ENCODE results near the gene EPHA2. TPM values are rescaled to one million over a fixed set of nuclear protein-coding genes. Genes with fewer than 3 reads are reported as not detected.

The EPHA2 gene
- total RNA-seq, 1 experiment from 2014 or later = 91.6 TPM

GRCh38 chr1:16166117-16166516 lies 10.2 kb upstream of the EPHA2 start:
- no peaks in the 10 kb centered on the region for H3K36me3 ChIP-seq (ENCODE audit: insufficient read depth, low read length, poor library complexity, severe bottlenecking)
- no peaks in the 10 kb centered on the region for H3K27me3 ChIP-seq (replicated peaks; ENCODE audit: insufficient read depth, low read depth, low read length, poor library complexity)
- H3K4me1 ChIP-seq (ENCODE audit: insufficient read depth, low read length, poor library complexity, severe bottlenecking) = peaks cover 28% of the 10 kb centered on the region
- no TSS peak for BruUV-seq (replicated peaks)
- ChIA-PET POLR2A (ENCODE audit: low non-redundant PET) (no interaction called here), CTCF (no interaction called here)
- TF ChIP-seq CTCF (conservative IDR thresholded peaks at IDR 0.05; ENCODE audit: low read depth, low read length) (no peak), EZH2 (IDR thresholded peaks at IDR 0.05; ENCODE audit: borderline replicate concordance, low read depth, low read length, poor library complexity, severe bottlenecking) (no peak)
- no peak overlapping the region for H3K27ac ChIP-seq (ENCODE audit: low read depth, low read length, poor library complexity, severe bottlenecking)
- no peak for DNase-seq (ENCODE audit: low spot score)
- H3K9me3 ChIP-seq (ENCODE audit: low read depth, low read length, poor library complexity, severe bottlenecking) = no peaks in the 10 kb centered on the region
- no peak overlapping the region for H3K4me3 ChIP-seq (ENCODE audit: low read depth, low read length, poor library complexity, severe bottlenecking)
- intact Hi-C loops (cut with micrococcal nuclease; ENCODE audit: unreplicated experiment) = no loop called here

- Histone ChIP-seq H3K27me3 (replicated peaks; ENCODE audit: insufficient read depth, low read depth, low read length, poor library complexity) (no peaks in the 10 kb centered on the region), H3K9me3 (ENCODE audit: low read depth, low read length, poor library complexity, severe bottlenecking) (no peaks in the 10 kb centered on the region), H3K27ac (ENCODE audit: low read depth, low read length, poor library complexity, severe bottlenecking) (peak overlapping the region; percentile 15), H3K36me3 (ENCODE audit: insufficient read depth, low read length, poor library complexity, severe bottlenecking) (no peaks in the 10 kb centered on the region), H3K4me1 (ENCODE audit: insufficient read depth, low read length, poor library complexity, severe bottlenecking) (peaks cover 28% of the 10 kb centered on the region), H3K4me3 (ENCODE audit: low read depth, low read length, poor library complexity, severe bottlenecking) (no peak overlapping the region)
- intact Hi-C loops (cut with micrococcal nuclease; ENCODE audit: unreplicated experiment) = no loop called here
- DNase-seq (ENCODE audit: low spot score) = no peak
- POLR2A ChIA-PET (ENCODE audit: low non-redundant PET) = no interaction called here
- CTCF ChIA-PET = no interaction called here
- no peak for TF ChIP-seq EZH2 (IDR thresholded peaks at IDR 0.05; ENCODE audit: borderline replicate concordance, low read depth, low read length, poor library complexity, severe bottlenecking)
- no peak for TF ChIP-seq CTCF (conservative IDR thresholded peaks at IDR 0.05; ENCODE audit: low read depth, low read length)
- BruUV-seq (replicated peaks) = no TSS peak
Observed at GRCh38 chr1:16165548-16165947, 9.7 kb upstream of the EPHA2 start.

- Histone ChIP-seq H3K4me3 (ENCODE audit: low read depth, low read length, poor library complexity, severe bottlenecking) (no peak overlapping the region), H3K27me3 (replicated peaks; ENCODE audit: insufficient read depth, low read depth, low read length, poor library complexity) (no peaks in the 10 kb centered on the region), H3K27ac (ENCODE audit: low read depth, low read length, poor library complexity, severe bottlenecking) (peak overlapping the region; percentile 15), H3K4me1 (ENCODE audit: insufficient read depth, low read length, poor library complexity, severe bottlenecking) (peaks cover 28% of the 10 kb centered on the region), H3K9me3 (ENCODE audit: low read depth, low read length, poor library complexity, severe bottlenecking) (no peaks in the 10 kb centered on the region), H3K36me3 (ENCODE audit: insufficient read depth, low read length, poor library complexity, severe bottlenecking) (no peaks in the 10 kb centered on the region)
- no TSS peak for BruUV-seq (replicated peaks)
- intact Hi-C loops (cut with micrococcal nuclease; ENCODE audit: unreplicated experiment) = no loop called here
- no peak for TF ChIP-seq EZH2 (IDR thresholded peaks at IDR 0.05; ENCODE audit: borderline replicate concordance, low read depth, low read length, poor library complexity, severe bottlenecking)
- TF ChIP-seq CTCF (conservative IDR thresholded peaks at IDR 0.05; ENCODE audit: low read depth, low read length) = no peak
- DNase-seq (ENCODE audit: low spot score) = no peak
- ChIA-PET CTCF (no interaction called here), POLR2A (ENCODE audit: low non-redundant PET) (no interaction called here)
Observed at GRCh38 chr1:16165073-16165364, 9.2 kb upstream of the EPHA2 start.
